PC-3 (cell line): ENCODE data around the gene BAZ2B.

Source experiments
- EZH2 ChIP-seq: fragments of 300-600 bp; sonication (generic); IDR thresholded peaks from one replicate; pipeline ENCODE4 v1.6.1; 2017; ENCODE audit warnings: antibody characterized with exemption, mild to moderate bottlenecking, low read length; ENCODE audit not compliant: unreplicated experiment
- EZH2phosphoT487 ChIP-seq: fragments of 300-600 bp; sonication (generic); IDR thresholded peaks from 2 replicates; pipeline ENCODE4 v1.6.1; 2018; ENCODE audit warnings: mild to moderate bottlenecking, antibody characterized with exemption, low read length, borderline replicate concordance
- TF ChIP-seq, protein P1 (sequence below): fragments of 300-600 bp; sonication (generic); conservative IDR thresholded peaks from 2 replicates; pipeline ENCODE4 v1.5.1; 2017; ENCODE audit warnings: antibody characterized with exemption, low read depth, mild to moderate bottlenecking, low read length

DNA sequence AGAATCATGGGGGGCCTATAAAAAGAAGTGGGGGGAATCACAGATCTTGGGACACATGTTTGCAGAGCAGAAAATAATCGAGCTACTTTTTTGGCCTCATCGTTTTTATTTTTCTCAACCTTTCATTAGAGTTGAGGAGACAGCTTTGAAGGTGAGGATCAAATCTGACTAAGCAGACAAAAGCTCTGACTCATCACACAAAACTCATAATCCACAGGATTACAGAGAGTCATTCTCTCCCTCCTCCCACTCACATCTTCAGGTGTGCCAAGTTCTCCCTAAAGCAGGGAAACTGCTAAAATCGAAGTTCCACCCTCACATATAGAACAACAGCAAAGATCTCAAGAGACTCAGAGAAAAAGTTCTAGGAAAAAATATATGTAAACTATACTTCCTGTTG lies 15.6 kb downstream of the BAZ2B start:
- TF ChIP-seq, protein P1, sequence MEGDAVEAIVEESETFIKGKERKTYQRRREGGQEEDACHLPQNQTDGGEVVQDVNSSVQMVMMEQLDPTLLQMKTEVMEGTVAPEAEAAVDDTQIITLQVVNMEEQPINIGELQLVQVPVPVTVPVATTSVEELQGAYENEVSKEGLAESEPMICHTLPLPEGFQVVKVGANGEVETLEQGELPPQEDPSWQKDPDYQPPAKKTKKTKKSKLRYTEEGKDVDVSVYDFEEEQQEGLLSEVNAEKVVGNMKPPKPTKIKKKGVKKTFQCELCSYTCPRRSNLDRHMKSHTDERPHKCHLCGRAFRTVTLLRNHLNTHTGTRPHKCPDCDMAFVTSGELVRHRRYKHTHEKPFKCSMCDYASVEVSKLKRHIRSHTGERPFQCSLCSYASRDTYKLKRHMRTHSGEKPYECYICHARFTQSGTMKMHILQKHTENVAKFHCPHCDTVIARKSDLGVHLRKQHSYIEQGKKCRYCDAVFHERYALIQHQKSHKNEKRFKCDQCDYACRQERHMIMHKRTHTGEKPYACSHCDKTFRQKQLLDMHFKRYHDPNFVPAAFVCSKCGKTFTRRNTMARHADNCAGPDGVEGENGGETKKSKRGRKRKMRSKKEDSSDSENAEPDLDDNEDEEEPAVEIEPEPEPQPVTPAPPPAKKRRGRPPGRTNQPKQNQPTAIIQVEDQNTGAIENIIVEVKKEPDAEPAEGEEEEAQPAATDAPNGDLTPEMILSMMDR: no peak
- TF ChIP-seq EZH2 (no peak), EZH2phosphoT487 (no peak)
